C4-2B (cell line): Measurements from ENCODE around the gene STAM2.
"Not testable (repeated sequence)": the region's sequence is repeated elsewhere in the genome, so short reads cannot be mapped to it uniquely, and the experiment has no call there.

Source experiments
- H3K27ac ChIP-seq: fragments of 450-650 bp; 2 replicates; pipeline ENCODE4 v1.5.1; 2017
- ZFX ChIP-seq: fragments of 450-650 bp; IDR thresholded peaks from 2 replicates; pipeline ENCODE4 v1.6.1; 2017
- TF ChIP-seq, protein P1 (sequence below): fragments of 450-650 bp; conservative IDR thresholded peaks from 2 replicates; pipeline ENCODE4 v1.5.1; 2017; ENCODE audit warnings: mild to moderate bottlenecking

STAM2 gene

DNA sequence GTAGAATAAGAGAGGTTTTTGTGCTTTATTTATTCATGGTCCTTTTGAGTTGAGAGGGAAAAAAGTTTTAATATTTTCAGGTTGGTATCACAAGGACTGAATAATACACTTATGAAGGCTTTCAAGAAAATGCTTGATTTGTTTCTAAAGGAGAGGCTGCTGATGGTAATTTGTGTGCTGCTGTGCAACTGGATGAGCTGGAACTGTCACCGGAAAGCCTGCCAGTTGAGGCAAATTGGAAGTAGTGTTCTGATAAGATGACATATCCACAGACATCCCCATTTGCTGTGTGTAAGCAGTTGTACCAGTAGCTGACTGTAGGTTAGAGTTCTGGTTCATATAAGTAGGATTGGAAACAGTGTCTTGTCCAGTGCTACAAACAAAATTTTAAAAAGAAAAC, 55.1 kb downstream of the STAM2 start:
- H3K27ac ChIP-seq, result no peak overlapping the region
- TF ChIP-seq ZFX, result no peak
- TF ChIP-seq, protein P1, sequence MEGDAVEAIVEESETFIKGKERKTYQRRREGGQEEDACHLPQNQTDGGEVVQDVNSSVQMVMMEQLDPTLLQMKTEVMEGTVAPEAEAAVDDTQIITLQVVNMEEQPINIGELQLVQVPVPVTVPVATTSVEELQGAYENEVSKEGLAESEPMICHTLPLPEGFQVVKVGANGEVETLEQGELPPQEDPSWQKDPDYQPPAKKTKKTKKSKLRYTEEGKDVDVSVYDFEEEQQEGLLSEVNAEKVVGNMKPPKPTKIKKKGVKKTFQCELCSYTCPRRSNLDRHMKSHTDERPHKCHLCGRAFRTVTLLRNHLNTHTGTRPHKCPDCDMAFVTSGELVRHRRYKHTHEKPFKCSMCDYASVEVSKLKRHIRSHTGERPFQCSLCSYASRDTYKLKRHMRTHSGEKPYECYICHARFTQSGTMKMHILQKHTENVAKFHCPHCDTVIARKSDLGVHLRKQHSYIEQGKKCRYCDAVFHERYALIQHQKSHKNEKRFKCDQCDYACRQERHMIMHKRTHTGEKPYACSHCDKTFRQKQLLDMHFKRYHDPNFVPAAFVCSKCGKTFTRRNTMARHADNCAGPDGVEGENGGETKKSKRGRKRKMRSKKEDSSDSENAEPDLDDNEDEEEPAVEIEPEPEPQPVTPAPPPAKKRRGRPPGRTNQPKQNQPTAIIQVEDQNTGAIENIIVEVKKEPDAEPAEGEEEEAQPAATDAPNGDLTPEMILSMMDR, result no peak

DNA sequence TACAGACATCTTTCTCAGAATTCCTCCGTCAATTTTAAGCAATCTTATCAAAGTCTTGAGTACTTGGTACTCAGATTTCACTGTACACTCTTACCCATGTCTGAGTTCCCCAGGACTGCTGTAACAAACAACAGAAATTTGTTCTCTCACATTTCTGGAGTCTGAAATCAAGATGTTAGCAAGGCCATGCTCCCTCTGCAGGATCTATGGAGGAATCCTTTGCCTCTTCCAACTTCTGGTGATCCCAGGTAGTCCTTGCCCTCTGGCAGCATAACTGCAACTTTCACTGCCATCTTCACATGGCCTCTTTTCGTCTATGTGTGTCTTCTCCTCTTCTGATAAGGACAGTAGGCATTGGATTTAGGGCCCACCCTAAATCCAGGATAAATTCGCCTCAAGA, 59.6 kb downstream of the STAM2 start:
- no peak overlapping the region for H3K27ac ChIP-seq
- TF ChIP-seq, protein P1, result no peak
- TF ChIP-seq ZFX, result no peak

GRCh38 chr2:152114366-152114765, 61.2 kb downstream of the STAM2 start:
- TF ChIP-seq ZFX, result no peak
- TF ChIP-seq, protein P1, result no peak
- no peak overlapping the region for H3K27ac ChIP-seq

DNA sequence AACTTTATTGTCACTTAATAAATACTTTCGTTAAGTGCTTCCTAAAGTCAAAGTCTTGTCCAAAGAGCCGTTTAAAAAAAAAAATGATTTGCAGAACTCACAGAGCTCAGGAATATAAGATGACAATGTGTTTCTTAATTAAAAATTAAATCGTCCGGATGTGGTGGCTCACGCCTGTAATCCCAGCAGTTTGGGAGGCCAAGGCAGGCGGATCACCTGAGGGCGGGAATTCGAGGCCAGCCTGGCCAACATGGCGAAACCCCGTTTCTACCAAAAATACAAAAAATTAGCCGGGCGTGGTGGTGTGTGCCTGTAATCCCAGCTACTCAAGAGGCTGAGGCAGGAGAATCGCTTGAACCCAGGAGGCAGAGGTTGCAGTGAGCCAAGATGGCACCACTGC, 68.4 kb downstream of the STAM2 start:
- H3K27ac ChIP-seq, result not testable (repeated sequence)

GRCh38 chr2:152106464-152106863, 69.1 kb downstream of the STAM2 start:
- no peak for TF ChIP-seq ZFX
- TF ChIP-seq, protein P1, result no peak
- no peak overlapping the region for H3K27ac ChIP-seq

DNA sequence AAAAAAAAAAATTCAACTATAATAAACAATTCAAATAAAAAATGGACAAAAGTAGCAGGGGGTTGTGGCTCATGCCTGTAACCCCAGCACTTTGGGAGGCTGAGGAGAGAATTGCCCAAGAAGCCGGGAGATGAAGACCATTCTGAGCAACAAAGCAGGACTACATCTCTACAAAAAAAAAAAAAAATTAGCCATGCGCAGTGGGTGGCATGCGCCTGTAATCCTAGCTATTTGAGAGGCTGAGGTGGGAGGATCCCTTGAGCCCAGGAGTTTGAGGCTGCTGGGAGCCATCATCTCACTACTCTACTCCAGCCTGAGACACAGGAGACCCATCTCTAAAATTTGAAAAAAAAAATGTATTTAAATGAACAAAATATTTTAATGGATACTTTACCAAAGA, 72.3 kb downstream of the STAM2 start:
- no peak overlapping the region for H3K27ac ChIP-seq
- TF ChIP-seq ZFX, result no peak
- TF ChIP-seq, protein P1, result no peak

DNA sequence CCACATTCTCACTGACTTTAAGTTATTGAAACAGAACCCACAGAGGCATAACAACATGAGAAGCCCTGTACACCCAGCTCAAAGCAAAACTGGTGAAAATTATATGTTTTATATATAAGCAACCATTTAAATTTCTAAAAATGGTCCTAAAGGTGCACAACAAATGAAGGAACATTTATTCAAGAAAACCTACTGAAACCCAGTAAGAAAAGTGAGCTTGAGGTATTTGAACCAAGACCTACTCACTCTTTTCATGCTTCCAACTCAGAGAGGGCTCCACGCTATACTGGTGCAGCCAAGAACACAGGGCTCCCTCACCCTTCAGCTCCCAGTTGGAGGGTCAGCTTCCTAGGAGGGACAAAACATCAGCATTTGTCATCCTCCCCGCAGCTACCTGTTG, 74.6 kb downstream of the STAM2 start:
- TF ChIP-seq ZFX, result no peak
- TF ChIP-seq, protein P1, result no peak

DNA sequence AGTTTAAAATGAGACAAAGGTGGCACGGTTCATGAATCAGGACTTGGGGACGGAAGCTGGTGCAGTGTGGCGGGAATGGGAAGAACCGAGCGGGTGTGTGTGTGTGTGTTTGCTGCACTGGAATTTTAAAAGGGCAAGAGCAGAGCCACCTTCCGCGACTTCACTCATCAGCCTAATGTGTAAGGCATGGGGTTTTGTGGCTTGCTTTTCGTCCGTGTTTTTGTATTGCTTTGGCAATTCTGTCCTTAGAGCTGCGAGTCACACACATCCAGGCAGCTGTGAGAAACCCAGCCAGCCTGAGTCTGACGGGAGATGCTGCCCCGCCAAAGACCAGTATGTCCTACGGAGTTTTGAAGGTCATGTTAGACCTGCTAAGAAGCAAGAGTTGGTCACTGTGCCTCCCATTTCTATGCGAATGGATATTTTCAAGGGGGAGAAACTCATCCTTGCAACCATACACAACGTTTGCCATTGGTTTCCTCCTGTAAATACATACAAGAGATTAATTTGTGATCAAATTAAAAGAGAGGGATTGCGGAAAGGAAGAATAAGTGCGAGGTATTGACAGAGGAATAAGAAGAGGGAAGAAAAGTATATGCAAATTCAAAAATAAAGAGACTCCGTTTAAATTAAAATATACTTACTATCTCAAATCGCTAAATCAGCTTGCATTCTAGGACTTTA, 76.1 kb downstream of the STAM2 start:
- no peak overlapping the region for H3K27ac ChIP-seq
- no peak for TF ChIP-seq ZFX
- TF ChIP-seq, protein P1, result no peak

More for the DNA sequence above, 74.6 kb downstream of the STAM2 start:
- H3K27ac ChIP-seq, result no peak overlapping the region
